Left lobe of liver (tissue), 2 donors: ENCODE measurements around the gene SP110. TPM values are rescaled to one million over a fixed set of nuclear protein-coding genes. Genes with fewer than 3 reads are reported as not detected.
"Not testable (repeated sequence)": the region's sequence is repeated elsewhere in the genome, so short reads cannot be mapped to it uniquely, and the experiment has no call there.

Experiments
- ATAC-seq: fragments of 200-7000 bp; cut with Tn5 transposase; one replicate; pipeline ENCODE4 v1.9.1; 2020; ENCODE audit warnings: mild to moderate bottlenecking, moderate library complexity
- DNase-seq: peaks from one replicate; pipeline ENCODE4 v3.0.0-alpha.2; 2020; ENCODE audit warnings: low spot score
- total RNA-seq: library from RNA; stranded (reverse); gene quantifications from one replicate; pipeline ENCODE4 v1.2.1, GENCODE V29; 2021
- donor health status: DM: no; HTN: no; CAD: no; lungs with moderate emphysema.
- donor health status: DM: no; HTN: yes; CAD: no.

Gene SP110
- total RNA-seq, 1 donor from 2014 or later: 6.0 TPM

GRCh38 chr2:230129343-230129742 is 90.4 kb downstream of the SP110 start:
- no peak for ATAC-seq
- no peak for DNase-seq

GRCh38 chr2:230128623-230129342 is 91.0 kb downstream of the SP110 start:
- ATAC-seq (no peak), DNase-seq (no peak)

GRCh38 chr2:230127195-230127594 is 92.6 kb downstream of the SP110 start:
- ATAC-seq (no peak), DNase-seq (no peak)

- ATAC-seq (peak; percentile 44), DNase-seq (no peak)
Measured at GRCh38 chr2:230124757-230125431, 94.9 kb downstream of the SP110 start.

GRCh38 chr2:230124235-230124634 is 95.5 kb downstream of the SP110 start:
- ATAC-seq (no peak), DNase-seq (no peak)

GRCh38 chr2:230120376-230120775 is 99.4 kb downstream of the SP110 start:
- DNase-seq, ATAC-seq: not testable (repeated sequence)

GRCh38 chr2:230119827-230120226 is 100.0 kb downstream of the SP110 start:
- not testable (repeated sequence) for ATAC-seq, DNase-seq

Other genes starting within 250 kb of the SP110 start
- 1.6 TPM for gene SLC16A14, start 151.1 kb downstream of the SP110 start, total RNA-seq
- gene SP140, start 5.8 kb upstream of the SP110 start, total RNA-seq: 1.2 TPM
- gene SP140L, start 107.2 kb upstream of the SP110 start, total RNA-seq: 6.1 TPM
- gene SP100, start 196.2 kb upstream of the SP110 start, total RNA-seq: 24.0 TPM